Heart left ventricle (tissue), 13 donors: ENCODE results near the gene MZT2A.

Experiments used
- CTCF ChIP-seq, 12 donors: fragments of 200-600 bp; sonication (generic) in 4 of 12; IDR thresholded peaks; one replicate each; pipeline versions ENCODE4 v1.5.0 to v1.8.0; 2018 to 2022; ENCODE audit warnings: antibody characterized with exemption in 12 of 12, mild to moderate bottlenecking in 5 of 12
- POLR2A ChIP-seq, 2 donors: fragments of 450-650 bp; IDR thresholded peaks; one replicate each; pipeline ENCODE4 v1.6.1; 2017; ENCODE audit warnings: antibody characterized with exemption in 2 of 2, mild to moderate bottlenecking in 2 of 2, moderate library complexity in 2 of 2
- donor health status: ischemic (EF 13 %, LVEDD 7.1; RV severe dilation, severe dysfunction).
- donor health status: DM: no; HTN: yes; CAD: no.
- donor health status: DM: no; HTN: no; CAD: no.
- donor health status: ischemic (EF 25% LVEDD 6.9; RV normal size, moderate dysfunction).
- donor health status: ischemic (EF 25% LVEDD 5.7; RV mildly dilated, moderate dysfunction).
- donor health status: ischemic (EF 35%, LVEDD 5.7; RV mildly dilated, moderate dysfunction).
- donor health status: nonischemic (EF 11% LVEDD 7.7; RV severe dilation, severe dysfunction).
- donor health status: DM: yes; HTN: yes; CAD: no.
- donor health status: PGD.
- donor health status: ischemic (EF 29% LVEDD 5.4; RV normal size, mild dysfunction).
- donor health status: nonischemic (EF 23%, LVEDD 6.1; RV moderate dilation, normal function).

GRCh38 chr2:131517106-131517831, 25.1 kb upstream of the MZT2A start:
- TF ChIP-seq CTCF (IDR thresholded peaks at IDR 0.05) = no peak
- TF ChIP-seq POLR2A (IDR thresholded peaks at IDR 0.05) = no peak
